Hypothalamus (tissue), 51 donors: ENCODE measurements around the gene SYPL2.

Source experiments
- DNase-seq, 51 donors: peaks; one replicate each; lab custom pipeline; 2025; lab: John Stamatoyannopoulos, UW

Gene SYPL2

DNA sequence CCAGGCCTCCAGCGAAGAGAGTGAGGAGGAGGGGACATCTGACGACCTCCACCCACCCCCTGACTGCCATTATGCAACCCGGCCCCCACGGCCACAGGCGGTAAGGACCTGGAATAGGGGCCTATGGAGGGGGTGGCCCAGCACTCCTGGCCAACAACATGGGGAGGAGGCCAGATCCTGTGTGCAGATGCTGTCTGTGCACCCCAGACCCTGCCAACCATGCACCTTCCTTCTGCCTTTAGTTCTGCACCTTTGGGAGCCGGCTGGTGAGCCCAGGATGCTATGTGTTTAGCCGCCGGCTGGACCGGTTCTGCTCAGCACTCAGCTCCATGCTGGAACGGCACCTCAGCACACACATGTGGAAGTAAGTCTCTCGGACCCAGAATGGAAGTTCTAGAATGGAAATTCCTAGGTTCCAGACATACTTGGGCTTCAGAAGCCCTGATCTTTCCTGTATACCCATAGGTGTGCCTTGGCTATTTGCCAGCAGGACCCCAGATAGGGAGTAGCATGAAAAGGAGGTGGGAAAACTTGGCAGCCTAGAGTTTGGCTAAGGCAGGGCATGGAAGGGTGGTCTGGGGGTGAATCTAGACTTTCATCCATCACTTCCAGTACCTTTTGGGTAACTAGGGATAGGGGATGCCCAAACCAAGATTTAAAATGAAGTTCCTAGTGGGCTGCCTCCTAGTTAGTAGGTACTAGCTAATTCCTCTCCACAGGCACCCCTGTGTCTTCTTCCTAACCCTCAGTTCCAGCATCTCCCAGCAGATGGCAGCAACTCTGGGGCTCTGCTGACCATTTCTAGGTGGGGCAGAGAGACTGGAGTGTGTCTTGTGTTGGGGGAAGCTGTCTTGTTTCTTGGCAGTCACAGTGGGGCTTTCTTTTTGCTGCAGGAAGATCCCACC is 23.9 kb downstream of the SYPL2 start:
- DNase-seq: peak in 33 of 51 donors; percentile 4 to 73 (median 45)

DNA sequence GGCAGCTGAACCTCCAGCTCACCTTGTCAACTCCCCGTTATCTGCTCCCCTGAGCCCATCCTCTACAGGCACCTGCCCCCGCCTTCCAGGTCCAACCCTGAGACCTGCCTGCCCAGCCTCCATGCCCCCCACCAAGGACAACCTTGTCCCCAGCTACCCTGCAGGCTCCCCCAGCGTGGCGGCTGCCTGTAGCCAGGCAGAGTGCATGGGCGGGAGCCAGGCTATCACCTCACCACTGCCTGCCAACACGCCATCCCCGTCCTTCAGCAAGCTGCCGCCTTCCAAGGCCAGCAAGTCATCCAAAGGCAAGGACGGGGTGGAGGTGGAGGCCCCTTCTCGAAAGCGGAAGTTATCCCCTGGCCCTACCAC is 24.6 kb downstream of the SYPL2 start:
- no peak for DNase-seq

DNA sequence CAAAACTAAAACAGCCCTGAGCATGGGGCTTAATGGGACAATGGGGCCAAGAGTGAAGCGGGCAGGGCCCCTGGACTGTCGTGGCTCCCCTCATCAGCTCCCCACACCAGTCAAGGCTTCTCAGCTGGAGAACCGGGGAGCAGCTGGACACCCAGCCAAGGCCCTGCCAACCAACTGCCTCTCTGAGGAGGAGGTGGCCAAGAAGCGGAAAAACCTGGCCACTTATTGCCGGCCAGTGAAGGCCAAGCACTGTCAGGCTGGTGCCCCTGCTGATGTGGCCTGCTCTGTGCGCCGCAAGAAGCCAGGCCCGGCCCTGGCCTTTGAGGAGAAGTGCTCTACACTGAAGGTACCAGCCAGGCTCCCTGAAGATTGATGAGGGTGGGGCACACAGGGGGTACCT is 25.0 kb downstream of the SYPL2 start:
- no peak for DNase-seq

- no peak for DNase-seq
Measured at GRCh38 chr1:109492779-109493178, 26.4 kb downstream of the SYPL2 start.

- DNase-seq: no peak
Measured at GRCh38 chr1:109493227-109493626, 26.9 kb downstream of the SYPL2 start.

- peak; percentile 32 to 94 (median 77) for DNase-seq
Measured at GRCh38 chr1:109493805-109494539, 27.6 kb downstream of the SYPL2 start, which contains the start of gene CYB561D1. Gene CYB561D1 (plus strand): TSS chr1:109494094. CDS start chr1:109494140, 46 bp downstream.

DNA sequence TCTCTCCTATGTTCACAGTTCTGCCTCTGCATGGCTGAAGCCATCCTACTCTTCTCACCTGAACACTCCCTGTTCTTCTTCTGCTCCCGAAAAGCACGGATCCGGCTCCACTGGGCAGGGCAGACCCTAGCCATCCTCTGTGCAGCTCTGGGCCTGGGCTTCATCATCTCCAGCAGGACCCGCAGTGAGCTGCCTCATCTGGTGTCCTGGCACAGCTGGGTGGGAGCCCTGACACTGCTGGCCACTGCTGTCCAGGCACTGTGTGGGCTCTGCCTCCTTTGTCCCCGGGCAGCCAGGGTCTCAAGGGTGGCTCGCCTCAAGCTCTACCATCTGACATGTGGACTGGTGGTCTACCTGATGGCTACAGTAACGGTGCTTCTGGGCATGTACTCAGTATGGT is 29.4 kb downstream of the SYPL2 start:
- no peak for DNase-seq

- no peak for DNase-seq
Measured at GRCh38 chr1:109497449-109498160, 31.3 kb downstream of the SYPL2 start.

- peak in 10 of 51 donors; percentile 5 to 69 (median 28) for DNase-seq
Measured at GRCh38 chr1:109498161-109498801, 31.9 kb downstream of the SYPL2 start.

DNA sequence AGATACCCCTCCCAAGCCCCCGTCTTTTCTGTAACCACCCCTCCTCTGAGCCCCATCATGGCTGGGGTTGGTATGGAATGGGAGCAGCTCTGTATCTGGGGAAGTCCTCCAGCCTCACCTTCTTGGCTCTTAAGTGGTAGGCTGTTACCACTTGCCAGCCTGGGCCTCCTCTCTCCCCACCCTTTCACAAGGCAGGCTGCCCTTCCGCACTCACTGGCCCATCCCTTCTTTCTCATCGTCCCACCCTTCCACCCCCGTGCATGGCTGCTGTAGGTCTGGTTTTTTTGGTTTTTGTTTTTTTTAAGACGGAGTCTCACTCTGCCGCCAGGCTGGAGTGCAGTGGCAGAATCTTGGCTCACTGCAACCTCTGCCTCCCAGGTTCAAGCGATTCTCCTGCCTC is 32.7 kb downstream of the SYPL2 start:
- DNase-seq: no peak

DNA sequence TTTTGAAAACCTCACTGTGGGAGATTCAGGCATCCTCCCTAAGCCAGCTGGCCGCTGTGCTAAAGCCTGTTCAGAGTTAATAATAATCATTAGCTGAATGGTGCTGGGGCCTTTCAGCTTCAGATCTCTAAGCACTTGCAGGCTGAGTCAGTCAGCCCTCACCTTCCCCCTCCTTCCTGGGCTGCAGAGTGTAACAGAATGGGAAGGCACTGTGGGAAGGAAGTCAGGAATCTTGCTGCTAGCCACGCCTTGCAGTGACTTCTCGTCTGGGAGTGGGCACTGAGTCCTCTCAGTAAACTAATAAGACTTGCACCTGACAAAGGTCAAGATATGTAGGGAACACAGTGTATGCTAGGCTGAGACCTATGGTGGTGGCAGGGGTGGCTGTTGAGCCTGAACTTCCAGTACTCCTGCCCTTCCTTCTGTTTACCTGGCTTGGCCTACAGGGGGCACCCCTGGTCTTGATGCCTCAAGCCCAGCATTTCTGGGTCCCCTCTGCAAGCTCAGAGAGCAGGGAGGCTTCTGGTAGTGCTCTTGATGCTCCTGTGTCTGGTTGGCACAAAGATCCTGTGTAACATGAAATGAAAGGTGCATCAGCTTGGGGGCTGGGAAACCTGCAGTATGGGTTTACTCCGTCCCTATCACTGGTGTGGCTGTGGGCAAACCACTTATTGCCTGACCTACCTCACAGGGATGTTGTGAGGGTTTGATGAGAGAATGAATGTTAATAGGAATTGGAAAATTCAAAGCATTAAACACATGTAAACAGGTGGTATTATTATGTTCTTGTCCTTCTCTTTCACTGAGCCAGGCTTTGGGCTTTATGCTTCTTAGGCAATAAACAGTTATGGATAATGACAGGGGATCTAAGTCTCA is 33.6 kb downstream of the SYPL2 start:
- peak in 8 of 51 donors; percentile 6 to 55 (median 22) for DNase-seq

- peak in 1 of 51 donors; percentile 16 for DNase-seq
Measured at GRCh38 chr1:109500941-109501381, 34.6 kb downstream of the SYPL2 start.

- no peak for DNase-seq
Measured at GRCh38 chr1:109501644-109502363, 35.5 kb downstream of the SYPL2 start.

DNA sequence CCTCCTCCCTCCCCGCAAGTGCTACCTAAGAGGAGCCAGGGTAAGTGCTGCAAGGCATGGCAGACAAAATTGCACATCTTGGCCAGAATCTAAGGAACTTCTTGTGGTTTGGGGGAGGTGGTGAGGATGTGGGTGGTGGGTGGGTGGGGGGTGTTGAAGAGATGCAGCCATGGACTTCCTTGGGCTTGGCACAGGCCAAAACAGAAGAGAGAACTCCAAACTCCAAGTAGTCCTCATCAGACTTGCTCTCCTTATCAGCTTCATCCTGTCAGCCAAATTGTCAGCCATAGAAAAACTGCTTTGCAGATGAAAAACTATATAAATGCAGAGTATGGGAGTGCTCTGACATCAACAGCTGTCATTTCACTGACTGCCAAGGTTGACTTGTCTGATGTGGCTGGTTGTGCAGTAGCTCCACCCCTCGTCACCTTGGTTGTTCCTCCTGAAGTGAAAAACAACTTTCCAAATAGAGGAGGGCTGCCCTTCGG is 36.1 kb downstream of the SYPL2 start:
- DNase-seq: no peak

DNA sequence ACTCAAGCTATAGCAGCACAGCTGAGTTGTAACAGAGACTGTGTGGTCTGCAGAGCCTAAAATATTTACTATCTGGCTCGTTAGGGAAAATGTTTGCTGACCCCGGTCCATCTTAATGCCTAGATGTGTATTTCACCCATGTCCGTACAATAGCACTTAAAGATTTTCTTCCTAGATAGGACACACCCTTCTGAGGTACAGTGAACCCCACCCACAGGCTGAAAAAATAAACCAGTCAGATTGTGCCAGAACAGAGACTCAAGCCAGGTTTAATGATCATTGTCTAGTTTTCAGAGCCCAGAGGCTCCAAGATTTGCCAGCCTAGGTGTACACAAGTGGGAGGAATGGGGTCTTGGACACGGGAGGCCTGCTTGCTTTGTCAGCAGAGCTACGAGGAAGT is 37.6 kb downstream of the SYPL2 start:
- no peak for DNase-seq

DNA sequence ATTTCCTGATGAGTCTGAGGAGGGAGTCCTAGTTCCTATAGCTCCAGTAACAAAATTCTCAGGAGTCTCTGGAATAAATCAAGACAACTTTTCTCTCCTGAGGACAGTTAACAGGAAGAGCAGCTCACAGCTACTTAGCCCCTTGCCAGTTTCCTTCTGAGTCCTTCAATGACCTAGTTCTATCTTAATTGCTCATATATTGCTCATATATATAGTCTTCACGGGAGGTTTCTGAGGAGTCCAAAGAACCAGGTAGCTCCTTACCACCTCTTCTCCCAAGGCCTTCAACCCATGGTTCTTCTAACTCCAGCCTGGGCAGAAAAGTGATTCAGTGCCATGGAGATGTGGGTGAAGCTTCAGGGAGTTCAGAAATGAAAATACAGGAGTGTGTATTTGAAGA is 38.6 kb downstream of the SYPL2 start:
- no peak for DNase-seq

- peak in 1 of 51 donors; percentile 11 for DNase-seq
Measured at GRCh38 chr1:109508001-109508872, 41.9 kb downstream of the SYPL2 start.

DNA sequence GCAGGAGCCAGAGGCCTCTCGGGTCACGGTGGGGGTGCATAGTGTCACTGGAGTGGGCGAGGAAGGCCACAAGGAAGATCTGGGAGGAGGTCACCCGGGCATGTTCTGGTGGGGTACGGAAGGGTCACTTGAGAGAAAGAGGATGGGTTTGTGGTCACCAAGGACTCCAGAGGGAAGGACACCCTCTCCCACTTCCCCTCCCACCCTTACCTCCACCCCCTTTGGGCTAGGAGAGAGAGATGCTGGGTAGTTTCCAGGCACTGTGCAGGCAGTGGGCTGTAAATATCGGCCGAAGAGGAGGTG is 42.5 kb downstream of the SYPL2 start:
- DNase-seq: no peak
